ENCODE data around the gene RNF167.

GRCh38 chr17:4941319-4941610, 1.2 kb downstream of the RNF167 start:
- no peak for TF ChIP-seq EP300 (IDR thresholded peaks at IDR 0.05; ENCODE audit: borderline replicate concordance)
- TF ChIP-seq FOXM1 (IDR thresholded peaks at IDR 0.05; ENCODE audit: borderline replicate concordance, low read depth): no peak
- no peak for TF ChIP-seq MAX (IDR thresholded peaks at IDR 0.05)
- TF ChIP-seq YY1 (IDR thresholded peaks at IDR 0.05; ENCODE audit: low read depth): no peak
- TF ChIP-seq ZBTB7A (IDR thresholded peaks at IDR 0.05; ENCODE audit: low read depth): no peak
- TF ChIP-seq CEBPB (IDR thresholded peaks at IDR 0.05): no peak
